K562 (cell line): ENCODE measurements around the gene MAGEC1. TPM values are rescaled to one million over a fixed set of nuclear protein-coding genes. Genes with fewer than 3 reads are reported as not detected.

Experiments used
- ATAC-seq: fragments of 200-7000 bp; cut with Tn5 transposase; 3 replicates; pipeline ENCODE4 v1.9.1; 2020; ENCODE audit warnings: moderate library complexity
- BruUV-seq: library from RNA; stranded (reverse); fragments of 400-500 nt; replicated peaks from 2 replicates; lab custom pipeline; 2021; lab: Mats Ljungman, UMichigan
- CTCF ChIA-PET: fragments of 300-600 bp; formaldehyde crosslinking; extraction: SDS; loops from one replicate; lab custom pipeline; 2021; ENCODE audit warnings: low intra/inter-chr PET ratio; lab: Yijun Ruan, JAX
- POLR2A ChIA-PET: fragments of 300-600, 350-650 bp; sonication (Branson Sonifier 250); formaldehyde crosslinking; extraction: SDS; loops from one replicate; lab custom pipeline; 2021; ENCODE audit warnings: antibody characterized with exemption, inconsistent platforms; lab: Yijun Ruan, JAX
- DNase-seq, 4 experiments: peaks; one replicate each; pipeline versions ENCODE4 v3.0.0 to v3.0.0-alpha.2; 2011 to 2018; ENCODE audit warnings: low spot score in 3 of 4, mixed read lengths in 3 of 4; ENCODE audit errors: extremely low read depth in 1 of 4
- FAIRE-seq: peaks from 2 replicates; lab custom pipeline; 2011; peaks lifted over from hg19 to GRCh38; lab: Jason Lieb, UNC
- H2AFZ ChIP-seq: 2 replicates; pipeline ENCODE4 v1.6.0; 2011; ENCODE audit warnings: low read depth, low read length, control low read depth, inconsistent platforms
- H3K27ac ChIP-seq: fragments of 200-600 bp; 3 replicates; pipeline ENCODE4 v1.8.0; 2011; ENCODE audit warnings: low read depth, mild to moderate bottlenecking, control low read depth, inconsistent platforms, low read length, moderate library complexity, mixed read lengths; ENCODE audit errors: extremely low read depth
- H3K27me3 ChIP-seq, 2 experiments: fragments of 300-600 bp in 1 of 2; 2 replicates in 1 of 2; 3 replicates in 1 of 2; pipeline versions ENCODE4 v1.6.0 to v1.8.0; 2011; ENCODE audit warnings: inconsistent platforms in 2 of 2, low read length in 2 of 2, mild to moderate bottlenecking in 1 of 2, mixed read lengths in 1 of 2, moderate library complexity in 1 of 2; ENCODE audit not compliant: control insufficient read depth in 2 of 2, insufficient read depth in 2 of 2
- H3K36me3 ChIP-seq: fragments of 300-600 bp; 3 replicates; pipeline ENCODE4 v1.8.0; 2011; ENCODE audit warnings: mild to moderate bottlenecking, low read length, inconsistent platforms; ENCODE audit not compliant: control insufficient read depth, insufficient read depth
- H3K4me1 ChIP-seq, 2 experiments: fragments of 200-600 bp in 1 of 2; replicated peaks in 1 of 2; 2 replicates in 1 of 2; 3 replicates in 1 of 2; pipeline versions ENCODE4 v1.5.1 to v1.8.0; 2011; ENCODE audit warnings: inconsistent platforms in 2 of 2, low read length in 2 of 2, mild to moderate bottlenecking in 1 of 2, mixed read lengths in 1 of 2, moderate library complexity in 1 of 2; ENCODE audit not compliant: control insufficient read depth in 2 of 2, insufficient read depth in 2 of 2
- H3K4me2 ChIP-seq: 2 replicates; pipeline ENCODE4 v1.6.1; 2011; ENCODE audit warnings: low read length, control low read depth, inconsistent platforms, mixed read lengths; ENCODE audit not compliant: insufficient read depth
- H3K4me3 ChIP-seq: fragments of 200-600 bp; sonication (generic), shearing (Covaris generic); 2 replicates; pipeline ENCODE4 v1.5.1; 2016; ENCODE audit warnings: control low read depth, inconsistent platforms
- H3K79me2 ChIP-seq: fragments of 200-600 bp; 3 replicates; pipeline ENCODE4 v1.8.0; 2011; ENCODE audit warnings: low read length, inconsistent platforms; ENCODE audit not compliant: control insufficient read depth, insufficient read depth
- H3K9ac ChIP-seq, 2 experiments: 2 replicates each; pipeline versions ENCODE4 v1.6.0 to v1.6.1; 2011; ENCODE audit warnings: low read depth in 2 of 2, low read length in 2 of 2, control low read depth in 1 of 2, inconsistent platforms in 1 of 2, mild to moderate bottlenecking in 1 of 2, mixed read lengths in 1 of 2; ENCODE audit not compliant: insufficient read depth in 1 of 2
- H3K9me1 ChIP-seq: one replicate; pipeline ENCODE4 v1.6.0; 2011; ENCODE audit warnings: inconsistent platforms, mild to moderate bottlenecking, low read length, moderate library complexity; ENCODE audit not compliant: control insufficient read depth, insufficient read depth
- H3K9me3 ChIP-seq: replicated peaks from 2 replicates; pipeline ENCODE4 v1.5.1; 2011; ENCODE audit warnings: low read depth, low read length, inconsistent platforms; ENCODE audit not compliant: control insufficient read depth, insufficient read depth
- H4K20me1 ChIP-seq: replicated peaks from 2 replicates; pipeline ENCODE4 v1.6.1; 2011; ENCODE audit warnings: low read length, inconsistent platforms, mixed read lengths; ENCODE audit not compliant: control insufficient read depth, insufficient read depth
- BCL6 ChIP-seq: fragments of 250-450 bp; sonication (Bioruptor Pico); IDR thresholded peaks from 2 replicates; pipeline ENCODE4 v1.4.0; 2020
- FOXA1 ChIP-seq: fragments of 450-650 bp; IDR thresholded peaks from 2 replicates; pipeline ENCODE4 v1.6.1; 2016; ENCODE audit warnings: mild to moderate bottlenecking, borderline replicate concordance
- MECOM ChIP-seq: fragments of 250-450 bp; sonication (Bioruptor Pico); IDR thresholded peaks from 2 replicates; pipeline ENCODE4 v1.8.0; 2022; ENCODE audit warnings: inconsistent platforms
- POLR2B ChIP-seq: fragments of 450-650 bp; IDR thresholded peaks from 2 replicates; pipeline ENCODE4 v1.6.1; 2018; ENCODE audit warnings: low read depth; ENCODE audit not compliant: partially characterized antibody
- PURB ChIP-seq: sonication (generic); formaldehyde crosslinking; IDR thresholded peaks from 2 replicates; pipeline ENCODE4 v1.9.0; 2021; ENCODE audit warnings: low read depth, mild to moderate bottlenecking, missing genetic modification reagents
- THRA ChIP-seq: fragments of 450-650 bp; IDR thresholded peaks from 2 replicates; pipeline ENCODE4 v1.6.1; 2017; ENCODE audit warnings: mild to moderate bottlenecking, moderate library complexity
- ZNF274 ChIP-seq: IDR thresholded peaks from 2 replicates; pipeline ENCODE4 v1.6.1; 2011; ENCODE audit warnings: low read depth, mild to moderate bottlenecking, low read length, moderate library complexity, borderline replicate concordance
- WGBS: fragments of 100-300 bp; shearing (Covaris generic); methylation state at CpG from one replicate; pipeline ENCODE4 v1.1.6; 2016; ENCODE audit warnings: low coverage, mixed read lengths; ENCODE audit not compliant: insufficient coverage; ENCODE audit errors: missing lambda C conversion rate; 5-methylcytosine and 5-hydroxymethylcytosine counted together
- in situ Hi-C: fragments of 300-500 bp; cut with MboI; formaldehyde crosslinking; loops from 4 replicates; pipeline ENCODE4 v1.15.0; 2018; ENCODE audit warnings: inconsistent platforms, mixed read lengths
- intact Hi-C: fragments of 100-400 bp; cut with micrococcal nuclease; formaldehyde crosslinking; loops from 2 replicates; pipeline ENCODE4 v1.14.2; 2022
- polyA plus RNA-seq, 8 experiments: library from polyadenylated mRNA; depleted of rRNA in 4 of 8; stranded (reverse) in 5 of 8; unstranded in 3 of 8; fragments of >200 nt; fragmentation: Nextera tagmentation in 2 of 8; fragmentation: Illumina TruSeq in 1 of 8; extraction: Ambion mirVana in 2 of 8; extraction: Trizol in 1 of 8; gene quantifications; 2 replicates each; pipeline versions ENCODE4 v1.2.1 to v1.2.3, GENCODE V29; 2011 to 2014; ENCODE audit warnings: inconsistent platforms in 1 of 8, missing spikeins in 1 of 8
- total RNA-seq, 7 experiments: library from RNA; depleted of rRNA in 6 of 7; stranded (reverse); fragments of >200 nt in 6 of 7; fragmentation: Illumina TruSeq in 2 of 7; extraction: Trizol in 2 of 7; gene quantifications; 2 replicates each; pipeline versions ENCODE4 v1.2.1 to v1.2.3, GENCODE V29; 2011 to 2021; ENCODE audit warnings: low replicate concordance in 1 of 7

MAGEC1 gene
- total and polyA plus RNA-seq, 9 of the 15 experiments (the other 6 are each of a cell fraction or from before 2014, with no cell fraction given), result 5.6 to 56.6 (median 21.4) TPM

GRCh38 chrX:141947350-141947749 is 43.7 kb downstream of the MAGEC1 start:
- no CpG with 5 or more reads among the region's 3 CpGs for WGBS

More at GRCh38 chrX:141947350-141947749, 43.7 kb downstream of the MAGEC1 start:
- in situ Hi-C loops, result no loop called here
- no peaks in the 10 kb centered on the region for H3K36me3 ChIP-seq
- H3K4me2 ChIP-seq, result no peak overlapping the region
- H3K9me3 ChIP-seq, result no peaks in the 10 kb centered on the region
- H4K20me1 ChIP-seq, result no peaks in the 10 kb centered on the region
- no peak for FAIRE-seq
- H3K79me2 ChIP-seq, result no peaks in the 10 kb centered on the region
- POLR2A ChIA-PET, result no interaction called here
- H3K27ac ChIP-seq, result no peak overlapping the region
- TF ChIP-seq MECOM (CRISPR knock-in tag) (no peak), THRA (no peak), PURB (CRISPR knock-in tag) (no peak), FOXA1 (no peak), ZNF274 (no peak), BCL6 (CRISPR knock-in tag) (no peak), POLR2B (no peak)
- TF ChIP-seq, all 486 proteins: peak for 0
- ATAC-seq (no peak), DNase-seq (no peak)
- intact Hi-C loops, result no loop called here
- no peaks in the 10 kb centered on the region for H3K4me1 ChIP-seq
- CTCF ChIA-PET, result no interaction called here
- H2AFZ ChIP-seq, result no peak overlapping the region
- H3K27me3 ChIP-seq, result no peaks in the 10 kb centered on the region
- H3K4me3 ChIP-seq, result no peak overlapping the region
- BruUV-seq, result no TSS peak
- H3K9ac ChIP-seq, result no peak overlapping the region
- H3K9me1 ChIP-seq, result no peaks in the 10 kb centered on the region
